GM12874 (cell line): ENCODE data around the gene CDK9.

ENCODE experiments used
- TF ChIP-seq, protein P1 (sequence below): IDR thresholded peaks from 2 replicates; pipeline ENCODE4 v1.5.1; 2011; ENCODE audit warnings: low read depth, mild to moderate bottlenecking, control low read depth, low read length, moderate library complexity; ENCODE audit not compliant: insufficient read depth

The CDK9 gene

DNA sequence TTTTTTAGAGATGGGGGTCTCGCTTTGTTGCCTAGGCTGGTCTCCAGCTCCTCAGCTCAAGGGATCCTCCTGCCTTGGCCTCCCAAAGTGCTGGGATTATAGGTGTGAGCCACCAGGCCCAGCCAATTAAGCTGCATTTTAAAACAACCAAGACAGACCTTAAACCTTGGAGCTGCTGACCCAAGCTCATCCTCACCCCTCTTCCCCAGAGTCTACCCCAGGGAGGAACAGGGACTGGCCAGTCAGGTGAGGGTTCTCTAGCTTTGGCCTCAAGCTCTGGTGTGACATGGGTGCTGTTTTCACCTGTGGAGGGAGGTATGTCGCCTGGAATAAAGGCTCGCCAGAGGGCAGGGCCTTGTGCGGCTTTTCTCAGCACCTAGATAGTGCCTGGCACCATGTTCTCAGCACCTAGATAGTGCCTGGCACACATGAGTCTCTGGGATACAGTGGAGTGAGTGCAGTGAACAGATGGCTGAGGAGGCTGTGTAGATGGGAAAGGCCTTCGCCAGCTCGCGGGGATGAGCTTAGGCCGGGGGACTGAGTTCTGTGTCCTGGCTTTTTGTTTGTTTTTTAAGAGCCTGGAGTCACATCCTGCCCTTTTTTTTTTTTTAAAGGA lies 7.4 kb downstream of the CDK9 start:
- TF ChIP-seq, protein P1, sequence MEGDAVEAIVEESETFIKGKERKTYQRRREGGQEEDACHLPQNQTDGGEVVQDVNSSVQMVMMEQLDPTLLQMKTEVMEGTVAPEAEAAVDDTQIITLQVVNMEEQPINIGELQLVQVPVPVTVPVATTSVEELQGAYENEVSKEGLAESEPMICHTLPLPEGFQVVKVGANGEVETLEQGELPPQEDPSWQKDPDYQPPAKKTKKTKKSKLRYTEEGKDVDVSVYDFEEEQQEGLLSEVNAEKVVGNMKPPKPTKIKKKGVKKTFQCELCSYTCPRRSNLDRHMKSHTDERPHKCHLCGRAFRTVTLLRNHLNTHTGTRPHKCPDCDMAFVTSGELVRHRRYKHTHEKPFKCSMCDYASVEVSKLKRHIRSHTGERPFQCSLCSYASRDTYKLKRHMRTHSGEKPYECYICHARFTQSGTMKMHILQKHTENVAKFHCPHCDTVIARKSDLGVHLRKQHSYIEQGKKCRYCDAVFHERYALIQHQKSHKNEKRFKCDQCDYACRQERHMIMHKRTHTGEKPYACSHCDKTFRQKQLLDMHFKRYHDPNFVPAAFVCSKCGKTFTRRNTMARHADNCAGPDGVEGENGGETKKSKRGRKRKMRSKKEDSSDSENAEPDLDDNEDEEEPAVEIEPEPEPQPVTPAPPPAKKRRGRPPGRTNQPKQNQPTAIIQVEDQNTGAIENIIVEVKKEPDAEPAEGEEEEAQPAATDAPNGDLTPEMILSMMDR, result no peak

DNA sequence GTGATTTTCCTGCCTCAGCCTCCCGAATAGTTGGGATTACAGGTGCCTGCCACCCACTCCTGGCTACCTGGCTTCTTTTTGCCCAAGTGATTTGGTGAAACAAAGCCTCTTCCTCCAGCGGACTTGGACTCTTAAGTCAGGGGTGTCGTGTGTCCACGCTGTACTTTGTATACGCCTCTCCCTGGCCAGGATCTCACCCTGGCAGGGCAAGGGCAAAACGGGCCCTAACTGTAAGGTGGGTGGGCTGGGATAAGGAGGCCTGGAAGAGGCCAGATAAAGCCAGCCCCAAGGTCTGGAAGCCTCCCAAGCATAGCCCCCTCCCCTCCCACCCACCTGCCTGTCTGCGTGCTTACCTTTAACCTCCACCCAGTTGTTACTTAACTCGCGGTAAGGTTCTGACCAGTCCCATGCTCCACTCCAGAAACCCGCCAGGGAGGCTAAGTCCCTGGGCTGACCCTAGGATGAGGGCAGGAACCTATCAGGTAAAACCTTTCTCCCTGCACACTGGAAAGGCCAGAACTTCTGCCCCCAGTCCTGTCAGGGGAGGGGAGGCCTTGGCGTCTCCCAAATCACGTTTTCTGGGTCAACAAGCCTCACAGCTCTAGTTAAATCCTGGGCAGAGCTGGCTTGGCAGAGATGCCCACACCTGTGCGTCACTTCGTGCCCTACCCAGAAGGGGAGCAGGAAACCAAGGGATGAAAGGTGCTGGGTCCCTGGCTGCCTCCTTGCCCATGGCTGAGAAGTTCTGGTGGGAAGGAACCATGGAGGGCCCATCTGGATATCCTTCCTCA lies 8.4 kb downstream of the CDK9 start:
- TF ChIP-seq, protein P1, result no peak

- TF ChIP-seq, protein P1, result no peak
Observed at GRCh38 chr9:127796225-127796813, 10.5 kb downstream of the CDK9 start.

GRCh38 chr9:127796852-127797370 lies 11.1 kb downstream of the CDK9 start:
- TF ChIP-seq, protein P1, result no peak

GRCh38 chr9:127801955-127802575 lies 16.2 kb downstream of the CDK9 start:
- TF ChIP-seq, protein P1, result 0 out of 2 replicates have a peak, but pooled peaks have one; percentile 1

- TF ChIP-seq, protein P1, result no peak
Observed at GRCh38 chr9:127802576-127803443, 17.0 kb downstream of the CDK9 start, which contains the start of gene FPGS. FPGS (plus strand) TSS chr9:127802882; CDS start chr9:127802925, 43 bp downstream.
